HepG2 (cell line): Measurements from ENCODE around the gene GLRB. TPM values are rescaled to one million over a fixed set of nuclear protein-coding genes. Genes with fewer than 3 reads are reported as not detected.

Source experiments
- CCAR2 ChIP-seq: fragments of 200-400 bp; formaldehyde crosslinking; optimal IDR thresholded peaks from 2 replicates; pipeline ENCODE3; 2018; ENCODE audit warnings: low read depth, mild to moderate bottlenecking, low read length, moderate library complexity
- HIC2 ChIP-seq: sonication (generic); formaldehyde crosslinking; IDR thresholded peaks from 2 replicates; pipeline ENCODE4 v1.9.0; 2022; ENCODE audit warnings: low read depth, missing genetic modification reagents
- HOXD1 ChIP-seq: sonication (generic); formaldehyde crosslinking; IDR thresholded peaks from 2 replicates; pipeline ENCODE4 v1.5.0; 2020; ENCODE audit warnings: missing genetic modification reagents
- KDM1A ChIP-seq: IDR thresholded peaks from 2 replicates; pipeline ENCODE4 v1.6.1; 2016; ENCODE audit warnings: missing compliant biosample characterization
- KDM6A ChIP-seq: IDR thresholded peaks from 2 replicates; pipeline ENCODE4 v1.6.1; 2016; ENCODE audit warnings: low read depth
- MED1 ChIP-seq: sonication (generic); formaldehyde crosslinking; IDR thresholded peaks from 2 replicates; pipeline ENCODE4 v1.4.0; 2020; ENCODE audit warnings: missing genetic modification reagents
- MED8 ChIP-seq: sonication (generic); formaldehyde crosslinking; IDR thresholded peaks from 2 replicates; pipeline ENCODE4 v1.8.1; 2023; ENCODE audit warnings: mild to moderate bottlenecking, missing genetic modification reagents; ENCODE audit not compliant: insufficient replicate concordance
- NBN ChIP-seq: fragments of 450-650 bp; conservative IDR thresholded peaks from 2 replicates; pipeline ENCODE4 v1.6.1; 2017
- NCOA1 ChIP-seq: sonication (generic); formaldehyde crosslinking; IDR thresholded peaks from 2 replicates; pipeline ENCODE4 v1.9.0; 2021; ENCODE audit warnings: missing genetic modification reagents
- NFE2L1 ChIP-seq: sonication (generic); formaldehyde crosslinking; IDR thresholded peaks from 2 replicates; pipeline ENCODE4 v1.4.0; 2020; ENCODE audit warnings: missing genetic modification reagents, mild to moderate bottlenecking, borderline replicate concordance
- NKX3-1 ChIP-seq: sonication (generic); formaldehyde crosslinking; IDR thresholded peaks from 2 replicates; pipeline ENCODE4 v1.5.0; 2020; ENCODE audit warnings: missing genetic modification reagents
- POLR2A ChIP-seq, 2 experiments: IDR thresholded peaks; 2 replicates each; pipeline ENCODE4 v1.6.1; 2011; ENCODE audit warnings: low read depth in 2 of 2, low read length in 2 of 2, mild to moderate bottlenecking in 1 of 2, moderate library complexity in 1 of 2; ENCODE audit not compliant: insufficient read depth in 1 of 2
- SP2 ChIP-seq: sonication (generic); formaldehyde crosslinking; IDR thresholded peaks from 2 replicates; pipeline ENCODE4 v1.5.1; 2020; ENCODE audit warnings: mild to moderate bottlenecking, missing genetic modification reagents
- SRSF9 ChIP-seq: fragments of 200-400 bp; formaldehyde crosslinking; IDR thresholded peaks from 2 replicates; pipeline ENCODE4 v1.6.1; 2018; ENCODE audit warnings: borderline replicate concordance, mild to moderate bottlenecking, low read depth, low read length; ENCODE audit not compliant: insufficient read depth, poor library complexity, severe bottlenecking
- TCF7 ChIP-seq: sonication (generic); IDR thresholded peaks from 2 replicates; pipeline ENCODE4 v1.6.1; 2016; ENCODE audit warnings: antibody characterized with exemption, low read depth
- ZBTB42 ChIP-seq: sonication (generic); formaldehyde crosslinking; IDR thresholded peaks from 2 replicates; pipeline ENCODE4 v1.5.0; 2020; ENCODE audit warnings: mild to moderate bottlenecking, missing genetic modification reagents
- ZNF18 ChIP-seq: sonication (generic); formaldehyde crosslinking; IDR thresholded peaks from 2 replicates; pipeline ENCODE4 v1.8.0; 2022; ENCODE audit warnings: mild to moderate bottlenecking, missing genetic modification reagents; ENCODE audit not compliant: insufficient replicate concordance
- ZNF382 ChIP-seq: sonication (generic); formaldehyde crosslinking; IDR thresholded peaks from 2 replicates; pipeline ENCODE4 v1.5.0; 2020; ENCODE audit warnings: missing genetic modification reagents, mild to moderate bottlenecking, borderline replicate concordance
- ZNF530 ChIP-seq: sonication (generic); formaldehyde crosslinking; IDR thresholded peaks from 2 replicates; pipeline ENCODE4 v1.5.0; 2020; ENCODE audit warnings: low read depth, mild to moderate bottlenecking, missing genetic modification reagents
- ZNF746 ChIP-seq: sonication (generic); formaldehyde crosslinking; IDR thresholded peaks from 2 replicates; pipeline ENCODE4 v1.8.0; 2022; ENCODE audit warnings: mild to moderate bottlenecking, missing genetic modification reagents
- ZNF761 ChIP-seq: sonication (generic); formaldehyde crosslinking; conservative IDR thresholded peaks from 2 replicates; pipeline ENCODE4 v1.4.0; 2020; ENCODE audit warnings: mild to moderate bottlenecking, missing genetic modification reagents
- ZNF772 ChIP-seq: sonication (generic); formaldehyde crosslinking; IDR thresholded peaks from 2 replicates; pipeline ENCODE4 v1.5.0; 2020; ENCODE audit warnings: mild to moderate bottlenecking, missing genetic modification reagents
- ZNF850 ChIP-seq: sonication (generic); formaldehyde crosslinking; conservative IDR thresholded peaks from 2 replicates; pipeline ENCODE4 v1.9.0; 2021; ENCODE audit warnings: mild to moderate bottlenecking, missing genetic modification reagents
- polyA plus RNA-seq, 8 experiments: library from polyadenylated mRNA; depleted of rRNA in 3 of 8; stranded (reverse) in 7 of 8; unstranded in 1 of 8; fragments of >200 nt; fragmentation: Illumina TruSeq in 4 of 8; extraction: Trizol in 4 of 8; gene quantifications; 2 replicates each; pipeline versions ENCODE4 v1.2.1 to v1.2.3, GENCODE V29; 2011 to 2016; ENCODE audit warnings: low read depth in 4 of 8, missing spikeins in 1 of 8, mixed read lengths in 1 of 8; ENCODE audit not compliant: insufficient read depth in 1 of 8
- total RNA-seq, 5 experiments: library from RNA; depleted of rRNA; stranded (reverse); fragments of >200 nt; fragmentation: Illumina TruSeq; extraction: Trizol; gene quantifications; 2 replicates each; pipeline ENCODE4 v1.2.3, GENCODE V29; 2016; ENCODE audit warnings: low read depth in 1 of 5
- TF ChIP-seq, protein P1 (sequence below): IDR thresholded peaks from 2 replicates; pipeline ENCODE4 v1.6.1; 2012; ENCODE audit warnings: inconsistent platforms
- TF ChIP-seq, protein P2 (sequence below): sonication (generic); formaldehyde crosslinking; IDR thresholded peaks from 2 replicates; pipeline ENCODE4 v1.5.0; 2020; ENCODE audit warnings: missing genetic modification reagents
- TF ChIP-seq, protein P3 (sequence below): sonication (generic); formaldehyde crosslinking; conservative IDR thresholded peaks from 2 replicates; pipeline ENCODE4 v1.4.0; 2020; ENCODE audit warnings: missing genetic modification reagents

GLRB gene
- total and polyA plus RNA-seq, 2 of the 13 experiments (the other 11 are each of a cell fraction or from before 2014, with no cell fraction given) = 0.17 to 0.24 TPM

DNA sequence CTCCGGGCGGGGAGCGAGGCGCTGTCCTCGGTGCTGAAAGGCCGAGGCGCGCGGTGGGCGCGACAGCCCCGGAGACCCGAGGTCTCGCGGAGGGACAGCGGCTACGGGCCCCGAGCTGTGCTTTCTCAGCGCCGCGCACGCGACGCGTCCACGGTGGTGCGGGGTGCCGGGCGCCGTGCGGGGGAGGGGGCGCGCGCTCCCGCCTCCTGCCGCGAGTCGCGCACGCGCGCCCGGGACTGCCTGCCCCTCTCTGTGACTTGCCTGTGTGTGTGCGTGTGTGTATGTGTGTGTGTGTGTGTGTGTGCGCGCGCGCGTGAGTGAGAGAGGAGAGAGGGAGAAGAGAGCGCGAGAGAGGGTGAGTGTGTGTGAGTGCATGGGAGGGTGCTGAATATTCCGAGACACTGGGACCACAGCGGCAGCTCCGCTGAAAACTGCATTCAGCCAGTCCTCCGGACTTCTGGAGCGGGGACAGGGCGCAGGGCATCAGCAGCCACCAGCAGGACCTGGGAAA, 144.5 kb downstream of the GLRB start, which contains the start of gene GRIA2 (continued):
- no peak for TF ChIP-seq ZNF761 (CRISPR knock-in tag)
- TF ChIP-seq MED8 (CRISPR knock-in tag) = no peak
- TF ChIP-seq NCOA1 (CRISPR knock-in tag) = no peak
- peak; percentile 86 for TF ChIP-seq NKX3-1 (CRISPR knock-in tag)
- TF ChIP-seq ZNF18 (CRISPR knock-in tag) = no peak
- TF ChIP-seq, protein P1, sequence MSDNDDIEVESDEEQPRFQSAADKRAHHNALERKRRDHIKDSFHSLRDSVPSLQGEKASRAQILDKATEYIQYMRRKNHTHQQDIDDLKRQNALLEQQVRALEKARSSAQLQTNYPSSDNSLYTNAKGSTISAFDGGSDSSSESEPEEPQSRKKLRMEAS = no peak
- peak; percentile 53; the same call in 1 of the 2 replicates for TF ChIP-seq ZNF772 (CRISPR knock-in tag)
- no peak for TF ChIP-seq ZNF746 (CRISPR knock-in tag)
- TF ChIP-seq, protein P2, sequence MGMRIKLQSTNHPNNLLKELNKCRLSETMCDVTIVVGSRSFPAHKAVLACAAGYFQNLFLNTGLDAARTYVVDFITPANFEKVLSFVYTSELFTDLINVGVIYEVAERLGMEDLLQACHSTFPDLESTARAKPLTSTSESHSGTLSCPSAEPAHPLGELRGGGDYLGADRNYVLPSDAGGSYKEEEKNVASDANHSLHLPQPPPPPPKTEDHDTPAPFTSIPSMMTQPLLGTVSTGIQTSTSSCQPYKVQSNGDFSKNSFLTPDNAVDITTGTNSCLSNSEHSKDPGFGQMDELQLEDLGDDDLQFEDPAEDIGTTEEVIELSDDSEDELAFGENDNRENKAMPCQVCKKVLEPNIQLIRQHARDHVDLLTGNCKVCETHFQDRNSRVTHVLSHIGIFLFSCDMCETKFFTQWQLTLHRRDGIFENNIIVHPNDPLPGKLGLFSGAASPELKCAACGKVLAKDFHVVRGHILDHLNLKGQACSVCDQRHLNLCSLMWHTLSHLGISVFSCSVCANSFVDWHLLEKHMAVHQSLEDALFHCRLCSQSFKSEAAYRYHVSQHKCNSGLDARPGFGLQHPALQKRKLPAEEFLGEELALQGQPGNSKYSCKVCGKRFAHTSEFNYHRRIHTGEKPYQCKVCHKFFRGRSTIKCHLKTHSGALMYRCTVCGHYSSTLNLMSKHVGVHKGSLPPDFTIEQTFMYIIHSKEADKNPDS (CRISPR knock-in tag) = no peak
- TF ChIP-seq POLR2A (IDR thresholded peaks at IDR 0.05; ENCODE audit: insufficient read depth in 1 of 2, low read depth in 2 of 2, low read length in 2 of 2) = no peak
- no peak for TF ChIP-seq KDM1A (CRISPR knock-in tag)
- no peak for TF ChIP-seq CCAR2
- no peak for TF ChIP-seq HIC2 (CRISPR knock-in tag)
- TF ChIP-seq NBN = no peak
- TF ChIP-seq ZBTB42 (CRISPR knock-in tag) = no peak
- TF ChIP-seq SP2 (CRISPR knock-in tag) = no peak
- no peak for TF ChIP-seq NFE2L1 (CRISPR knock-in tag)
- TF ChIP-seq TCF7 = no peak
- TF ChIP-seq ZNF382 (CRISPR knock-in tag) = no peak
- TF ChIP-seq KDM6A = no peak
- peak; percentile 55 for TF ChIP-seq MED1 (CRISPR knock-in tag)
- TF ChIP-seq ZNF850 (CRISPR knock-in tag) = no peak
- peak; percentile 58; the same call in 1 of the 2 replicates for TF ChIP-seq HOXD1 (CRISPR knock-in tag)
- no peak for TF ChIP-seq SRSF9
- TF ChIP-seq ZNF530 (CRISPR knock-in tag) = no peak
- TF ChIP-seq, protein P3, sequence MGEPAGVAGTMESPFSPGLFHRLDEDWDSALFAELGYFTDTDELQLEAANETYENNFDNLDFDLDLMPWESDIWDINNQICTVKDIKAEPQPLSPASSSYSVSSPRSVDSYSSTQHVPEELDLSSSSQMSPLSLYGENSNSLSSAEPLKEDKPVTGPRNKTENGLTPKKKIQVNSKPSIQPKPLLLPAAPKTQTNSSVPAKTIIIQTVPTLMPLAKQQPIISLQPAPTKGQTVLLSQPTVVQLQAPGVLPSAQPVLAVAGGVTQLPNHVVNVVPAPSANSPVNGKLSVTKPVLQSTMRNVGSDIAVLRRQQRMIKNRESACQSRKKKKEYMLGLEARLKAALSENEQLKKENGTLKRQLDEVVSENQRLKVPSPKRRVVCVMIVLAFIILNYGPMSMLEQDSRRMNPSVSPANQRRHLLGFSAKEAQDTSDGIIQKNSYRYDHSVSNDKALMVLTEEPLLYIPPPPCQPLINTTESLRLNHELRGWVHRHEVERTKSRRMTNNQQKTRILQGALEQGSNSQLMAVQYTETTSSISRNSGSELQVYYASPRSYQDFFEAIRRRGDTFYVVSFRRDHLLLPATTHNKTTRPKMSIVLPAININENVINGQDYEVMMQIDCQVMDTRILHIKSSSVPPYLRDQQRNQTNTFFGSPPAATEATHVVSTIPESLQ (CRISPR knock-in tag) = no peak
